K562 (cell line): ENCODE data around the gene NMRK2. TPM values are rescaled to one million over a fixed set of nuclear protein-coding genes. Genes with fewer than 3 reads are reported as not detected.

Experiments
- MEF2D ChIP-seq: conservative IDR thresholded peaks from 2 replicates; pipeline ENCODE4 v1.6.1; 2016; ENCODE audit warnings: low read depth, missing genetic modification characterization, missing compliant biosample characterization
- PHF21A ChIP-seq: fragments of 450-650 bp; IDR thresholded peaks from 2 replicates; pipeline ENCODE4 v1.6.1; 2017; ENCODE audit warnings: low read depth, borderline replicate concordance
- TCF7 ChIP-seq: sonication (generic); IDR thresholded peaks from 2 replicates; pipeline ENCODE4 v1.6.1; 2016; ENCODE audit warnings: antibody characterized with exemption, borderline replicate concordance
- TFE3 ChIP-seq: fragments of 450-650 bp; formaldehyde crosslinking; IDR thresholded peaks from 2 replicates; pipeline ENCODE4 v1.4.0; 2020; ENCODE audit warnings: mild to moderate bottlenecking, mixed read lengths
- ZNF518B ChIP-seq: fragments of 250-450 bp; sonication (Bioruptor Pico); IDR thresholded peaks from 2 replicates; pipeline ENCODE4 v1.5.0; 2021; ENCODE audit warnings: mild to moderate bottlenecking, moderate library complexity
- polyA plus RNA-seq, 8 experiments: library from polyadenylated mRNA; depleted of rRNA in 4 of 8; stranded (reverse) in 5 of 8; unstranded in 3 of 8; fragments of >200 nt; fragmentation: Nextera tagmentation in 2 of 8; fragmentation: Illumina TruSeq in 1 of 8; extraction: Ambion mirVana in 2 of 8; extraction: Trizol in 1 of 8; gene quantifications; 2 replicates each; pipeline versions ENCODE4 v1.2.1 to v1.2.3, GENCODE V29; 2011 to 2014; ENCODE audit warnings: inconsistent platforms in 1 of 8, missing spikeins in 1 of 8
- total RNA-seq, 7 experiments: library from RNA; depleted of rRNA in 6 of 7; stranded (reverse); fragments of >200 nt in 6 of 7; fragmentation: Illumina TruSeq in 2 of 7; extraction: Trizol in 2 of 7; gene quantifications; 2 replicates each; pipeline versions ENCODE4 v1.2.1 to v1.2.3, GENCODE V29; 2011 to 2021; ENCODE audit warnings: low replicate concordance in 1 of 7

Gene NMRK2
- total and polyA plus RNA-seq, 9 of the 15 experiments (the other 6 are each of a cell fraction or from before 2014, with no cell fraction given) = not detected

- TF ChIP-seq TFE3 (CRISPR knock-in tag) = peak; percentile 17; the same call in 1 of the 2 replicates
- TF ChIP-seq ZNF518B (CRISPR knock-in tag) = no peak
- TF ChIP-seq MEF2D (tag) = 0 out of 2 replicates have a peak, but pooled peaks have one; percentile 20
- TF ChIP-seq TCF7 = no peak
- TF ChIP-seq PHF21A = no peak
Measured at GRCh38 chr19:3987619-3988371, 54.9 kb downstream of the NMRK2 start (continued).
